AG10803 (cell line): Measurements from ENCODE around the gene PRDM16.

Experiments
- DNase-seq: peaks from one replicate; pipeline ENCODE4 v3.0.0; 2010; ENCODE audit warnings: low read depth
- H3K4me3 ChIP-seq: 2 replicates; pipeline ENCODE4 v1.5.1; 2011; ENCODE audit warnings: mild to moderate bottlenecking, low read length, control low read depth
- CTCF ChIP-seq: conservative IDR thresholded peaks from 2 replicates; pipeline ENCODE4 v1.5.1; 2011; ENCODE audit warnings: mild to moderate bottlenecking, low read length, control low read depth, inconsistent platforms

Gene PRDM16

GRCh38 chr1:3222042-3222692 is 153.2 kb downstream of the PRDM16 start:
- no peak for DNase-seq
- no peak overlapping the region for H3K4me3 ChIP-seq
- TF ChIP-seq CTCF, result no peak

- no peak for DNase-seq
- TF ChIP-seq CTCF, result no peak
These were observed 156.7 kb downstream of the PRDM16 start for GRCh38 chr1:3225661-3226060.

DNA sequence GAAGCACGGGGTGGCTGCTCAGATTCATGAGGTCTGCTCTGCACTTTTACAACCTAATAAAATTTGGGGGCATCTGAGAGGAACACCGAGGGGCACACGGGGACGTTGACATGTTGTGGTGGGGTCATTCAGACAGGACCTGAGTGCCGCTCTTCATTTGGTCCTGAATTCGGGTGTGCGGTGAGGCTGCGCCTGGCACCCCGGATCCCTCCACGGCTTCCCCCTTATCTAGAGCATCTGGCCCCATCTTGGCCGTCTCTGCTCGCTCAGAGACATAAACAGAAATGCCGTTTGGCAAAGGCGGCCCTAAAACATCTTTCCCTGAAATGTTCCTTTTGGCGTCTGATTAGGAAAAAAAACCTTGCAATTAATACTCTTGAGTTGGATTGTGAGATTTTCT is 157.2 kb downstream of the PRDM16 start:
- H3K4me3 ChIP-seq, result no peak overlapping the region
- TF ChIP-seq CTCF, result no peak
- no peak for DNase-seq

More at GRCh38 chr1:3225661-3226060, 156.7 kb downstream of the PRDM16 start:
- no peak overlapping the region for H3K4me3 ChIP-seq

DNA sequence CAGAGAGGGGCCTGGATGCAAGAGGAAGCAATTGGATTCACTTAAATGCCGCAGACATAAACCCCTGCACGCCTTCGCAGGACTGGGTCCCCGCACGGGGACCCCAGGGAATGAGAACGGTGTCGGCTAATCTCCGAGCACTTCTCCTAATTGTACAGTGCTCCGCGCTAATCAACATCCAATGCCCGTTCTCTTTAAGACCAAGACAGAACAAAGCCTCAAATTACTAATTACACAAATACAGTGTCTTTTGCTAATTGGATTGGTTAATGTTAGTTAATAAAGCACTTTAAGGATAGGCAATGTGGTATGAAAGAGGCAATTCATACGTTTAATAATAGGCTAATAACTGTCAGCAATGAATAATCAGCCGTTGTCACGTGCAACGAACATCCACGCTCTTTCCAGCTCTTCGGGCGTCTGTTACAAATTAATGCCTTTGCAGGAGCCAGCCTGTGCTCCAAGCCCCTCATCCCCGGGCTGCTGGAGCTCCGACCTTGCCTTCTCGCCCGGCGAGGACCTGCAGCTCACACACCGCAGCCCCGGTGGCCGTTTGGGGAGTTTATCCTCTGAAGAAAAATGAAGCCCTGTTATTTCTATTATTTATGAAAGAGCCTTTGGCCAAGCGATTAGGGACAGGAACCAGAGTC is 157.8 kb downstream of the PRDM16 start:
- no peak for TF ChIP-seq CTCF
- H3K4me3 ChIP-seq, result no peak overlapping the region
- no peak for DNase-seq

DNA sequence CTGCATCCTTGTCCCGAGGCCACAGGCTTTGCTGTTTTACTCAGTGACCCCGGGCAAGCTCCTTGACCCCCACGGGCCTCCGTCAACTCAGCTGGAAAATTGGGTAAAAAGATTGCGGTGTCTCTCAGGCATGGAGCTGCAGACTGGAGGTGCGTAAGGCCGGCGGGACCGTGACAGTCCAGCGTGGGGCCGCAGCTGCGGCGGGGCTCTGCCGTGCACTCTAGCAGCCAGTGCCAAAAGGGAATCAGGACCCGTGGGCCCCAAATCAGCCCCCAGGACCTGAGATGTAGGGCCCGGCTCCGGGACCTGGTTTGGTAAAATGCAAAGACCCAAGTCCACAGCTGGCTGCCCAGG is 158.3 kb downstream of the PRDM16 start:
- no peak for TF ChIP-seq CTCF
- no peak for DNase-seq
- no peak overlapping the region for H3K4me3 ChIP-seq

GRCh38 chr1:3227893-3228292 is 158.9 kb downstream of the PRDM16 start:
- DNase-seq, result no peak
- TF ChIP-seq CTCF, result no peak
- no peak overlapping the region for H3K4me3 ChIP-seq

GRCh38 chr1:3229081-3229725 is 160.2 kb downstream of the PRDM16 start:
- H3K4me3 ChIP-seq, result no peak overlapping the region
- DNase-seq, result no peak
- no peak for TF ChIP-seq CTCF
